Mesothelial cell of epicardium (in vitro differentiated cells): Measurements from ENCODE around the gene TMEM91. TPM values are rescaled to one million over a fixed set of nuclear protein-coding genes. Genes with fewer than 3 reads are reported as not detected.

Experiments used
- DNase-seq, 2 experiments: peaks; one replicate each; pipeline ENCODE4 v3.0.0; 2021; ENCODE audit warnings: low spot score in 2 of 2; ENCODE audit not compliant: unreplicated experiment in 2 of 2
- H3K27ac Mint-ChIP-seq: 2 replicates; pipeline ENCODE4 v1.8.0; 2021; ENCODE audit warnings: mixed read lengths
- H3K27me3 Mint-ChIP-seq: 2 replicates; pipeline ENCODE4 v1.8.0; 2021; ENCODE audit warnings: low read depth, mixed read lengths
- H3K36me3 Mint-ChIP-seq: 2 replicates; pipeline ENCODE4 v1.8.0; 2021; ENCODE audit warnings: mixed read lengths
- H3K4me1 Mint-ChIP-seq: 2 replicates; pipeline ENCODE4 v1.8.0; 2021; ENCODE audit warnings: mixed read lengths
- H3K4me3 Mint-ChIP-seq: 2 replicates; pipeline ENCODE4 v1.8.0; 2021; ENCODE audit warnings: mild to moderate bottlenecking, moderate library complexity, mixed read lengths
- H3K9me3 Mint-ChIP-seq: 2 replicates; pipeline ENCODE4 v1.8.0; 2021; ENCODE audit warnings: mixed read lengths
- total RNA-seq: library from RNA; stranded (reverse); gene quantifications from 3 replicates; pipeline ENCODE4 v1.2.1, GENCODE V29; 2021
- TF ChIP-seq, protein P1 (sequence below): fragments of 200-600 bp; sonication (generic); IDR thresholded peaks from one replicate; pipeline ENCODE4 v1.5.0; 2021; ENCODE audit warnings: antibody characterized with exemption; ENCODE audit not compliant: unreplicated experiment

The TMEM91 gene
- total RNA-seq, 1 donor from 2014 or later: 19.7 TPM

GRCh38 chr19:41414461-41414860 is 38.1 kb downstream of the TMEM91 start:
- peaks cover 30% of the 10 kb centered on the region for H3K36me3 Mint-ChIP-seq
- TF ChIP-seq, protein P1, sequence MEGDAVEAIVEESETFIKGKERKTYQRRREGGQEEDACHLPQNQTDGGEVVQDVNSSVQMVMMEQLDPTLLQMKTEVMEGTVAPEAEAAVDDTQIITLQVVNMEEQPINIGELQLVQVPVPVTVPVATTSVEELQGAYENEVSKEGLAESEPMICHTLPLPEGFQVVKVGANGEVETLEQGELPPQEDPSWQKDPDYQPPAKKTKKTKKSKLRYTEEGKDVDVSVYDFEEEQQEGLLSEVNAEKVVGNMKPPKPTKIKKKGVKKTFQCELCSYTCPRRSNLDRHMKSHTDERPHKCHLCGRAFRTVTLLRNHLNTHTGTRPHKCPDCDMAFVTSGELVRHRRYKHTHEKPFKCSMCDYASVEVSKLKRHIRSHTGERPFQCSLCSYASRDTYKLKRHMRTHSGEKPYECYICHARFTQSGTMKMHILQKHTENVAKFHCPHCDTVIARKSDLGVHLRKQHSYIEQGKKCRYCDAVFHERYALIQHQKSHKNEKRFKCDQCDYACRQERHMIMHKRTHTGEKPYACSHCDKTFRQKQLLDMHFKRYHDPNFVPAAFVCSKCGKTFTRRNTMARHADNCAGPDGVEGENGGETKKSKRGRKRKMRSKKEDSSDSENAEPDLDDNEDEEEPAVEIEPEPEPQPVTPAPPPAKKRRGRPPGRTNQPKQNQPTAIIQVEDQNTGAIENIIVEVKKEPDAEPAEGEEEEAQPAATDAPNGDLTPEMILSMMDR: no peak
- no peak for DNase-seq
- no peaks in the 10 kb centered on the region for H3K27me3 Mint-ChIP-seq
- H3K4me1 Mint-ChIP-seq: peaks cover 1% of the 10 kb centered on the region
- no peak overlapping the region for H3K27ac Mint-ChIP-seq
- no peak overlapping the region for H3K4me3 Mint-ChIP-seq
- no peaks in the 10 kb centered on the region for H3K9me3 Mint-ChIP-seq

- Mint-ChIP-seq H3K27me3 (no peaks in the 10 kb centered on the region), H3K4me3 (no peak overlapping the region), H3K4me1 (no peaks in the 10 kb centered on the region)
Observed at GRCh38 chr19:41415154-41415571, 38.8 kb downstream of the TMEM91 start.

GRCh38 chr19:41416194-41416674 is 39.9 kb downstream of the TMEM91 start:
- Mint-ChIP-seq H3K4me1 (no peaks in the 10 kb centered on the region), H3K27me3 (no peaks in the 10 kb centered on the region), H3K36me3 (peaks cover 35% of the 10 kb centered on the region), H3K9me3 (no peaks in the 10 kb centered on the region), H3K27ac (no peak overlapping the region), H3K4me3 (no peak overlapping the region)
- no peak for DNase-seq
- TF ChIP-seq, protein P1: no peak

More at GRCh38 chr19:41415154-41415571, 38.8 kb downstream of the TMEM91 start:
- Mint-ChIP-seq H3K36me3 (peaks cover 30% of the 10 kb centered on the region), H3K9me3 (no peaks in the 10 kb centered on the region), H3K27ac (no peak overlapping the region)
- DNase-seq: no peak
- TF ChIP-seq, protein P1: no peak

- H3K4me3 Mint-ChIP-seq: no peak overlapping the region
- H3K4me1 Mint-ChIP-seq: no peaks in the 10 kb centered on the region
- peaks cover 35% of the 10 kb centered on the region for H3K36me3 Mint-ChIP-seq
- H3K27ac Mint-ChIP-seq: no peak overlapping the region
- no peaks in the 10 kb centered on the region for H3K27me3 Mint-ChIP-seq
- TF ChIP-seq, protein P1: no peak
- DNase-seq: no peak
- no peaks in the 10 kb centered on the region for H3K9me3 Mint-ChIP-seq
Observed at GRCh38 chr19:41420101-41420880, 44.0 kb downstream of the TMEM91 start.

- Mint-ChIP-seq H3K4me1 (no peaks in the 10 kb centered on the region), H3K27ac (no peak overlapping the region), H3K9me3 (no peaks in the 10 kb centered on the region), H3K4me3 (no peak overlapping the region), H3K27me3 (no peaks in the 10 kb centered on the region), H3K36me3 (peaks cover 32% of the 10 kb centered on the region)
- no peak for DNase-seq
- TF ChIP-seq, protein P1: no peak
Observed at GRCh38 chr19:41421314-41421713, 45.0 kb downstream of the TMEM91 start.
